ENCODE measurements around the gene KLHL24. TPM values are rescaled to one million over a fixed set of nuclear protein-coding genes. Genes with fewer than 3 reads are reported as not detected.
"Not testable (repeated sequence)": the region's sequence is repeated elsewhere in the genome, so short reads cannot be mapped to it uniquely, and the experiment has no call there.

KLHL24 gene
- total RNA-seq, 2 donors from 2014 or later = 29.6 to 57.2 TPM

DNA sequence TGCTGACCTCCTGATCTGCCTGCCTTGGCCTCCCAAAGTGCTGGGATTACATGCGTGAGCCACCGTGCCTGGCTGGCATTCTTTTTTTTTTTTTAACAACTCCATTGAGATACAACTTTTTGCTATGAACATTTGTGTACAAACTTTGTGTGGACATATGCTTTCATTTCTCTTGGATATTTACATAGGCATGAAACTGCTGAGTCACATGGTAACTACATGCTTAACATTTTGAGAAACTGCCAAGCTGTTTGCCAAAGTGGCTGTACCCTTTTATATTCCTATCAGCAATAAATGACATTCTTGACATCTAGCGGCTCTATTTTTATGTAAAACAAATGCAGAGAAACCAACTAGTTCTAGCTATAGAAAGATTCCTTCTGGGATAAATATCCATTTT lies 53.5 kb downstream of the KLHL24 start:
- intact Hi-C loops (cut with DNase I, micrococcal nuclease) = no loop called here
- DNase-seq (no peak), ATAC-seq (no peak)

DNA sequence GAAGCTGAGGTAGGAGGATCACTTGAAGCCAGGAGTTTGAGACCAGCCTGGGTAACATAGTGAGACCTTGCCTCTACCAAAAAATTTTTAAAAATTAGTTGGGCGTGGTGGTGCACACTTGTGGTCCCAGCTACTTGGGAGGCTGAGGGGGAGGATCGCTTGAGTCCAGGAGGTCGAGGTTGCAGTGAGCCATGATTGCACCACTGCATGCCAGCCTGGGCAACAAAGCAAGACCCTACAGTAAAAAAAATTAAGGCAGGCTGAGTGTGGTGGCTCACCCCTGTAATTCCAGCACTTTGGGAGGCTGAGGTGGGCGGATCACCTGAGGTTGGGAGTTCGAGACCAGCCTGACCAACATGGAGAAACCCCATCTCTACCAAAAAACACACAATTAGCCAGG lies 54.2 kb downstream of the KLHL24 start:
- ATAC-seq; DNase-seq; intact Hi-C loops (cut with DNase I, micrococcal nuclease): not testable (repeated sequence)

DNA sequence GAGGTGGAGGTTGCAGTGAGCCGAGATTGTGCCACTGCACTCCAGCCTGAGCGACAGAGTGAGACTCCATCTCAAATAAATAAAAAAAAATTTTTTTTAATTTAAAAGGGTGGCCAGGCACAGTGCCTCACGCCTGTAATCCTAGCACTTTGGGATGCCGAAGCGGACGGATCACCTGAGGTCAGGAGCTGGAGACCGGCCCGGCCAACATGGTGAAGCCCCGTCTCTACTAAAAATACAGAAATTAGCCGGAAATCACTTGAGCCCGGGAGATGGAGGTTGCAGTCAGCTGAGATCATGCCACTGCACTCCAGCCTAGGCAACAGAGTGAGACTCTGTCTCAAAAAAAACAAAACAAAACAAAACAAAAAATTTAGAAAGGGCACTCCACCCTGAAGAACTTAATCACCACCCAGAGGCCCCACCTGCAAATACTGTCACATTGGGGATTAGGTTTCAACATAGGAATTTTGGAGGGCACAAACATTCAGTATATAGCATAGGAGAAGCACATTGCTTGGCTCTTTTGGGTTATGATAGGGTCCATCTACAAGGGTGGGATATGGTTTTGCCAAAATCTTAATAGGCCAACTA lies 55.1 kb downstream of the KLHL24 start:
- no peak for ATAC-seq
- DNase-seq = no peak
- intact Hi-C loops (cut with DNase I, micrococcal nuclease) = no loop called here

DNA sequence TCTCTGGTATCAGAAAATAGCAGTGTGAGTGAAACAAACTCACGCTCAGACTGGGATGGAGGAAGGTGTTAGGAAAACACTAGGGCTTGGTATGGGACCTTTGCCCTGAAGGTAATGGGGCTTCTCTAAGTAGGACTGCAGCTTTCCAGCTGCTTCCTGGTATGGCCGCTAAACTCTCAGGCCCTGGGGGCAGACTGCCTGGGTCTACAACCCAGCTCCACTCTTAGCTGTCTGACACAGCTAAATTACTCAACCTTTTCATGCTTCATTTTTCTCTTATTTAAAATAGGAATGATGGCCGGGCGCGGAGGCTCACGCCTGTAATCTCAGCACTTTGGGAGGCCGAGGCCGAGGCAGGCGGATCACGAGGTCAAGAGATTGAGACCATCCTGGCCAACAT lies 57.0 kb downstream of the KLHL24 start:
- intact Hi-C loops (cut with DNase I, micrococcal nuclease) = no loop called here
- DNase-seq (no peak), ATAC-seq (no peak)

DNA sequence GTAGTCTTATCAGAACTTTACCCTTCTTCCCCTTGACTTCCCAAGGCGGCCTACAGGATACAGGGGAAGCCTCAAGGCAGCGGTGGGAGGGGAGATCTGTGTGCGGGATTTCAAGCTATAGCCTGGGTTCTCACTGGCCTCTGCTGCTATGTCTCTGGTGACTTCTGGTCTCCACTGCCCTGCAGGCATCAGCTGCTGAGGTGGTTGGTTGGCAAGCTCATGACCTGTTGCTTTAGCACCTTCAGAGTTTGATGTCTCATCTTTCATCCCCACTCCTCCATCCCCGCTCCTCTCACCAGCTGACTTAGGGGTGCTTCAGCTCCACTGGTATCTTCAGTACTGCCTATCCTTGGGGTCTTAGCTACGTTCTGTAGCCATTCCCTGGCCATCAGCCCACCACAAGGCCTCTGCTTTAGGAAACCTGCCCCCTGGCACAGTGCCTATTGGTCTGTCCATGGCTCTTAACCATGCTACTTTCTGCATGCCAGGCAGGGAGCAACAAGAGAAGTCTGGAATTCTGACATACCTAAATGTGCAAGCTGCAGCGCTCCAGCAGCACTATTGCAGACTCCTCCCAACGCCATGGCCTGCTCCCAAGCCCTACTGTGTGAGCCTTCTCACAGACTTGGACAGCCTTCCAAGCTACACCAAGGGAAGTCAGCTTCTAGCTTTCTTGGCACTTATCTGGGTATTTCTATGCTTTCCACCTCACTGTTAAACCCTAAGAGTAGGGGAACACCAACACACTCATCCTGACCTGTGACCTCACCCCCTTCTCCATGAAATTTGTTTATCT lies 60.3 kb downstream of the KLHL24 start:
- ATAC-seq (no peak), DNase-seq (no peak)
- intact Hi-C loops (cut with DNase I, micrococcal nuclease) = no loop called here

DNA sequence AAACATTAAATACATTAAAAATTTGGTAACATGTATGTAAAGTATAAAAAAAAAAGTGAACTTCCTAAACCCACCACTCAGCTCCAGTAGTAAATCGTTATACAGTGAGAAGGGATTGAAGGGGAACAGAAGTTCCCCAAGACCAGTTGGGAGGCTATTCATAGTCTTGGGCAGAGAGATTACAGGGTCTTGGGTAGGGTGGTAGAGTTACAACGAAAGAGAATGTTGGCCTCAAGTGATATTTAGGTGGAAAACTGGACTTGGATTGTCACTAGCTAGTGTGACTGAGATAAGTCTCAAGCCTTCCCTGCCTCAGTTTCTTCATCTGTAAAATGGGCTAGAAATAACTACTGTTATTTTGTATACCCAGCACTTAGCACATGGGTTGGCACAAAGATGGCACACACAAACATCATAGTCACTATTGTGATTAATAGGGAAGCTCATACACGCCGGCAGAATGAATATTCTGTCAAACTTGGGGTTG lies 61.7 kb downstream of the KLHL24 start:
- intact Hi-C loops (cut with DNase I, micrococcal nuclease) = no loop called here
- no peak for DNase-seq
- ATAC-seq = no peak

DNA sequence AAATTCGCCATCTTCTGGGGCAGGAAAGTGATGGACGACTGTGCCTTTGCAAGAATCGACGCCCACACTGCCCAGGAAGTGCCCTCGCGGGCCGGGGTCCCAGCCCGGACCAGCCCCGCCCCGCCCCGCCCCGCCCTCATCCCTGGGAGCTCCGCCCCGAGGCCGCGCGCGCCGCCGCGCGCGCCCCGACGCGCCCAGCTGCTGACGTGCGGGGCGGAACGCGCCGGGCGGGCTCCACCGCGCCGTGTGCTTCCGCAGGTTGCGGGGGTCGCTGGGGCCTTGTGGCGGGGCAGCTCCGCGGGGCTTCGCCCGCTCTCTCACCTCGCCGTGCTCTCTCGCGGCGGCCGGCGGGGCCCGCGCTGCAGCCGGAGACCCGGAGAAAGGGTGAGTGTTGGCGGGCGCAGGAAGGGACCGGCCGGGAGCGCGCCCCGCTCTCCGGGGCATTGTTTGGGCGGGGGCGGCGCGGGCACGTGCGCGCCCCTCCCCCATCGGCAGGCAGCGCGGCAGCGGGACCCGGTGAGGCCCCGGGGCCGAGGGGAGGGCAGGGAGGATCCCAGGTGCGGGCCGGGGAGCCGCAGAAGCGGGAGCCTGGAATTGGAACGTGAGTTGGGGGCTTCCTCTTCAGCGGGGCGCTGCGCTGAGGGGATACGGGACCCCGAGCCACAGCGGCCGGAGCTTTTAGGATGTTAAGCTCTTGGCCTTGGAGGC lies 62.3 kb downstream of the KLHL24 start, which contains the start of gene YEATS2:
TSS of gene YEATS2 (plus strand) at position 188 of the 708 bp plus-strand sequence. CDS start 17,366 bp downstream, outside the sequence.
- ATAC-seq (peak; percentile 91), DNase-seq (peak; percentile 55 to 71)
- intact Hi-C loops (cut with DNase I, micrococcal nuclease) = no loop called here

DNA sequence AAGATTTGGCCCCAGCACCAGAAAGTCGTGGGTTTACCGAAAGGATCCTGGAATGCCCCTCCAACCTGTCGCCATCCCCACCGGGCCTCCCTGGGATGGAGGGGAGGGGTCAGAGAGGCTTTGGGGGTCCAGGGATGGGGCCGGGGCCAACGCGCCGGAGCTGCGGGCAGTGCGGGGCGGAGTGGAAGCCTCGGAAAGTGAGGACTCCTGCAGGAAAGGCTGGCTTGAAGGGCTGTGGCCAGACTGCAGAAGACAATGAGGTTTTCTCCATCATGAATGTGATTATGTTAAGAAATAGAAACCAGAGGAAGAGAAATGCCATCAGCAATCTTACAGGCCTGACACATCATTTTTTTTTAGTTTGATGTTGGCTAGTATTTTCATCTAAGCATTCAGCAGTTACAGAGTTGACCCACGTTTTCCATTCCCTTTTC lies 62.9 kb downstream of the KLHL24 start:
- intact Hi-C loops (cut with DNase I, micrococcal nuclease) = no loop called here
- DNase-seq = peak in 1 of 2 donors; percentile 46
- peak; percentile 58 for ATAC-seq

DNA sequence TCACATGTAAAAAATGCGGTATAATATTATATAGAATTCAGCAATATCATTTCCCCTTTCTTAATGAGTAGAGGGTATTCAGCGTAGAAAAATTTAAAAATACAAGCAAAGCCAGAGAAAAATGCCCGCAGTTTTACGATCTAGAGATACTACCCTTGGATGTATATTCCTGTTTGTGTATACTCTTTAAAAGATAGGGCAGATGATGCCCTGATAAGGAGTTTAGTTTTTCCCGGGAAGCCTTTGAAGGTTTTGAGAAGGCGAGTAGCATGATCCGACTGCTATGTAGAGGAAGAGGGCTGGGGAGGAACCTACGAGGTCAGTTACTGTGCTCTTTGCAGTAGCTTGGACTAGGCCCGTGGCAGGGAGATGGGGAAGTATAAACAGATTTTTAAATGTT lies 63.3 kb downstream of the KLHL24 start:
- intact Hi-C loops (cut with DNase I, micrococcal nuclease) = no loop called here
- peak in 1 of 2 donors; percentile 18 for DNase-seq
- ATAC-seq = peak; percentile 28

GRCh38 chr3:183699238-183699947 lies 64.0 kb downstream of the KLHL24 start:
- ATAC-seq = peak; percentile 55
- DNase-seq = peak; percentile 35 to 56
- intact Hi-C loops (cut with DNase I, micrococcal nuclease) = no loop called here

DNA sequence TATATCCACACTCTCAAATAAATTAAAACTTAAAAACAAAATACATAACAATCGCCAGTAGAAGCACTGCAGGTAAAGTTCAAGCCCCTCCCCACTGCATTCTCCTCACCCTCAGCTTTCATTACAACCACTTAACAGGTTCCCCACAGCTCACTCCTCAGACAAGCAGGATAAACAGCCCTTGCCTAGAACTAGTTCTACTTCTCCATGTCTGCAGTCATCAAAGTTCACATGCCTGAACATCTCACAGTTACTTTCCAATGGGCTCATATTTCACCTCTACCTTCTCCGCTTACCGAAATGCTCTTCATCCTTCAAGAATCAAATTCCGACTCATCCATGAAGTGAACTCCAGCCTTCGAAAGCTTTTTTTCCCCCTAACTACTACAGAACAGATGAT lies 66.3 kb downstream of the KLHL24 start:
- no peak for DNase-seq
- intact Hi-C loops (cut with DNase I, micrococcal nuclease) = no loop called here
- no peak for ATAC-seq

DNA sequence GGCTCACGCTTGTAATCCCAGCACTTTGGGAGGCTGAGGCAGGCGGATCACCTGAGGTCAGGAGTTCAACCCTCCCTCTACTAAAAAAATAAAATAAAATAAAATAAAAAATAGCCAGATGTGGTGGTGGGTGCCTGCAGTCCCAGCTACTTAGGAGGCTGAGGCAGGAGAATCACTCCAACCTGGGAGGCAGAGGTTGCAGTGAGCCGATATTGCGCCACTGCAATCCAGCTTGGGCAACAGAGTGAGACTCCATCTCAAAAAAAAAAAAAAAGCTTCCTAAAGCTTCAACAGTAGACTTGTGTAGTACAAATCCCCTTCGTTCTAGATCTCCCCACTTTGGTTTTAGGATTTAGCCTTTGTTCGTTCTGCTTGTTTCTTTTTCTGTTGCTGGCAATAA lies 68.5 kb downstream of the KLHL24 start:
- ATAC-seq; intact Hi-C loops (cut with DNase I, micrococcal nuclease); DNase-seq: not testable (repeated sequence)

GRCh38 chr3:183710231-183710630 lies 74.8 kb downstream of the KLHL24 start:
- intact Hi-C loops (cut with DNase I, micrococcal nuclease) = no loop called here
- no peak for DNase-seq
- ATAC-seq = no peak

DNA sequence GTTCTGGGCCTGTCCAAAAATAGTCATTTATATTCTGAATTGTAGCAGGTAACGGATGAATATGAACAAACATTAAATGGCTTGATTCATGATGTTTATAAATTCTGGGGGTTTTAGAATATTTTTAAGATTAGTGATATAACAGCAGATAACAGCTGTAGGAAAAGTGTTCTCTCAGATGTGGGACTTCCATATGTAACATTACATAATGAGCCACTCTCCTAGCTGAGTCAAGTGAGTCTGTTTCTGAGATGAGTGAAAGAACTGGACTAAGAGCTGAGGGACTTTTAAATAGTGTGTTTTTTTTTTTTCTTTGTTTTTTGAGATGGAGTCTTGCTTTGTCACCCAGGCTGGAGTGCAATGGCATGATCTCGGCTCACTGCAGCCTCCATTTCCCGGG lies 76.1 kb downstream of the KLHL24 start:
- DNase-seq (no peak), ATAC-seq (no peak)
- intact Hi-C loops (cut with DNase I, micrococcal nuclease) = no loop called here

- DNase-seq = no peak
- no peak for ATAC-seq
- intact Hi-C loops (cut with DNase I, micrococcal nuclease) = no loop called here
Measured at GRCh38 chr3:183714622-183715021, 79.2 kb downstream of the KLHL24 start.

- intact Hi-C loops (cut with DNase I, micrococcal nuclease) = no loop called here
- ATAC-seq = no peak
Measured at GRCh38 chr3:183718012-183718411, 82.6 kb downstream of the KLHL24 start.

DNA sequence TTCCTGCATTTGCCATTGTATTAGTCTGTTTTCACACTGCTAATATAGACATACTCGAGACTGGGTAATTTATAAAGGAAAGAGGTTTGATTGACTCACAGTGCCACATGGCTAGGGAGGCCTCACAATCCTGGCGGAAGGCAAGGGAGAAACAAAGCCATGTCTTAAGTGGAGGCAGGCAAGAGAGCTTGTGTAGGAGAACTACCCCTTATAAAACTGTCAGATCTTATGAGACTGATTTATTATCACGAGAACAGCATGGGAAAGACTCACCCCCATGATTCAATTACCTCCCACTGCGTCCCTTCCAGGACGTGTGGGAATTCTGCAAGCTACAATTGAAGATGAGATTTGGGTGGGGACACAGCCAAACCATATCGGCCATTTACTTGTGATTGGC lies 90.0 kb downstream of the KLHL24 start:
- DNase-seq (no peak), ATAC-seq (no peak)
- intact Hi-C loops (cut with DNase I, micrococcal nuclease) = no loop called here

More at GRCh38 chr3:183718012-183718411, 82.6 kb downstream of the KLHL24 start:
- DNase-seq = no peak

- DNase-seq (no peak), ATAC-seq (no peak)
- intact Hi-C loops (cut with DNase I, micrococcal nuclease) = no loop called here
Measured at GRCh38 chr3:183728204-183728603, 92.8 kb downstream of the KLHL24 start.

DNA sequence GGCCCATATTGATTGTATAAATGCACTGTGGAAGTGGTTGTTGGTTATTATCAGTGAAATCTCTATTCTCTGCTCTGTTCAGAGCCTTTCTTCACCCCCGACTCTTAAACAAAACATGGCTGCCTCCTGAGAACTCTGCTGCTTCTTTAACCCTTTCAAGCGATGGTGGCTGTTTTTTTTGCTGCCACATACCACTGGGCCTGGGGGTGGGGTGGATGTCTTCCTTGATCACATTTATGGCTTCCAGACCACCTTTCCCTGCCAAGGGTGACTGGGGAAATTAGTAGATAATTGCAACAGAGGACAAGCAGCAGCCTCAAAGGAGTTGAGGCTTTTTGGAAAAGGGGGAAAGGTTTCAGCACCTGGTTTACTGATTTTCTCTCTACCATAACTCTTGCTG lies 94.9 kb downstream of the KLHL24 start:
- intact Hi-C loops (cut with DNase I, micrococcal nuclease) = no loop called here
- DNase-seq = no peak
- no peak for ATAC-seq
